Brain microvascular endothelial cell (primary cell): ENCODE data around the gene VAMP1.

Experiments used
- DNase-seq: peaks from one replicate; pipeline ENCODE4 v3.0.0-alpha.2; 2020
- H3K27ac ChIP-seq: fragments of 250-450 bp; sonication (Bioruptor Pico); 2 replicates; pipeline ENCODE4 v1.5.1; 2020; ENCODE audit warnings: mild to moderate bottlenecking, moderate library complexity
- H3K27me3 ChIP-seq: fragments of 250-450 bp; sonication (Bioruptor Pico); replicated peaks from 2 replicates; pipeline ENCODE4 v1.5.1; 2020; ENCODE audit warnings: mild to moderate bottlenecking
- H3K36me3 ChIP-seq: fragments of 250-450 bp; sonication (Bioruptor Pico); replicated peaks from 2 replicates; pipeline ENCODE4 v1.5.1; 2020; ENCODE audit warnings: mild to moderate bottlenecking
- H3K4me3 ChIP-seq: 2 replicates; pipeline ENCODE4 v1.5.1; 2011; ENCODE audit warnings: low read depth, mild to moderate bottlenecking, control low read depth, low read length, moderate library complexity
- CTCF ChIP-seq: IDR thresholded peaks from 2 replicates; pipeline ENCODE4 v1.5.1; 2011; ENCODE audit warnings: low read depth, mild to moderate bottlenecking, moderate library complexity, low read length, control low read depth, inconsistent platforms; ENCODE audit errors: missing control alignments
- in situ Hi-C: cut with HindIII; loops from 2 replicates; pipeline ENCODE4 v1.10.0; 2017; ENCODE audit warnings: low sequenced_read_pairs, low pct_ligation_motif_present

Gene VAMP1

GRCh38 chr12:6461401-6462233 is 8.9 kb downstream of the VAMP1 start:
- H3K27ac ChIP-seq = no peak overlapping the region

GRCh38 chr12:6460751-6461371 is 9.6 kb downstream of the VAMP1 start:
- no peaks in the 10 kb centered on the region for H3K27me3 ChIP-seq
- no peak for DNase-seq
- H3K4me3 ChIP-seq = no peak overlapping the region
- in situ Hi-C loops = no loop called here
- no peak for TF ChIP-seq CTCF
- no peak overlapping the region for H3K27ac ChIP-seq
- H3K36me3 ChIP-seq = peaks cover 36% of the 10 kb centered on the region

More at GRCh38 chr12:6461401-6462233, 8.9 kb downstream of the VAMP1 start:
- in situ Hi-C loops = no loop called here
- Histone ChIP-seq H3K27me3 (no peaks in the 10 kb centered on the region), H3K4me3 (no peak overlapping the region), H3K36me3 (peaks cover 40% of the 10 kb centered on the region)
- no peak for TF ChIP-seq CTCF
- DNase-seq = peak; percentile 41

- H3K36me3 ChIP-seq = peaks cover 24% of the 10 kb centered on the region
- H3K4me3 ChIP-seq = no peak overlapping the region
- in situ Hi-C loops = no loop called here
- no peaks in the 10 kb centered on the region for H3K27me3 ChIP-seq
- no peak overlapping the region for H3K27ac ChIP-seq
- TF ChIP-seq CTCF = no peak
- no peak for DNase-seq
These were observed 11.5 kb downstream of the VAMP1 start for GRCh38 chr12:6459004-6459337.

- TF ChIP-seq CTCF = no peak
- Histone ChIP-seq H3K36me3 (peaks cover 21% of the 10 kb centered on the region), H3K27ac (no peak overlapping the region), H3K4me3 (no peak overlapping the region), H3K27me3 (no peaks in the 10 kb centered on the region)
- no peak for DNase-seq
- in situ Hi-C loops = no loop called here
These were observed 12.0 kb downstream of the VAMP1 start for GRCh38 chr12:6458281-6459003.

GRCh38 chr12:6457220-6457945 is 13.1 kb downstream of the VAMP1 start:
- DNase-seq = no peak
- Histone ChIP-seq H3K36me3 (peaks cover 21% of the 10 kb centered on the region), H3K4me3 (no peak overlapping the region), H3K27me3 (no peaks in the 10 kb centered on the region), H3K27ac (no peak overlapping the region)
- in situ Hi-C loops = no loop called here
- TF ChIP-seq CTCF = no peak
